DND-41 (cell line): ENCODE measurements around the gene ZNF320.
"Not testable (repeated sequence)": the region's sequence is repeated elsewhere in the genome, so short reads cannot be mapped to it uniquely, and the experiment has no call there.

Source experiments
- ATAC-seq: fragments of 200-7000 bp; cut with Tn5 transposase; 3 replicates; pipeline ENCODE4 v1.9.1; 2021; ENCODE audit warnings: low read depth; ENCODE audit not compliant: insufficient read depth
- DNase-seq: peaks from one replicate; pipeline ENCODE4 v3.0.0-alpha.2; 2020
- H2AFZ ChIP-seq: 2 replicates; pipeline ENCODE4 v1.6.0; 2012; ENCODE audit warnings: low read depth, low read length
- H3K27ac ChIP-seq: 2 replicates; pipeline ENCODE4 v1.5.1; 2012; ENCODE audit warnings: low read length, inconsistent platforms
- H3K27me3 ChIP-seq: fragments of 200-600 bp; sonication (generic); 2 replicates; pipeline ENCODE4 v1.6.0; 2012; ENCODE audit warnings: low read length, mild to moderate bottlenecking, inconsistent platforms; ENCODE audit not compliant: insufficient read depth, poor library complexity
- H3K36me3 ChIP-seq: 2 replicates; pipeline ENCODE4 v1.5.1; 2012; ENCODE audit warnings: low read length, inconsistent platforms; ENCODE audit not compliant: insufficient read depth
- H3K4me1 ChIP-seq: 2 replicates; pipeline ENCODE4 v1.5.1; 2012; ENCODE audit warnings: mild to moderate bottlenecking, low read length; ENCODE audit not compliant: insufficient read depth
- H3K4me2 ChIP-seq: 2 replicates; pipeline ENCODE4 v1.6.0; 2012; ENCODE audit warnings: mild to moderate bottlenecking, moderate library complexity, low read length, inconsistent platforms; ENCODE audit not compliant: insufficient read depth
- H3K4me3 ChIP-seq, 2 experiments: fragments of 200-600 bp in 1 of 2; shearing (Covaris generic) in 1 of 2; 2 replicates each; pipeline ENCODE4 v1.5.1; 2012 to 2016; ENCODE audit warnings: inconsistent platforms in 2 of 2, low read length in 2 of 2, mild to moderate bottlenecking in 2 of 2, low read depth in 1 of 2, moderate library complexity in 1 of 2
- H3K79me2 ChIP-seq: 2 replicates; pipeline ENCODE4 v1.6.0; 2012; ENCODE audit warnings: low read length, inconsistent platforms; ENCODE audit not compliant: insufficient read depth
- H3K9ac ChIP-seq: 2 replicates; pipeline ENCODE4 v1.6.0; 2012; ENCODE audit warnings: low read depth, mild to moderate bottlenecking, inconsistent platforms, low read length, moderate library complexity
- H3K9me3 ChIP-seq: 2 replicates; pipeline ENCODE4 v1.5.1; 2012; ENCODE audit warnings: low read length, moderate library complexity, mild to moderate bottlenecking, inconsistent platforms; ENCODE audit not compliant: insufficient read depth, severe bottlenecking
- H4K20me1 ChIP-seq: 2 replicates; pipeline ENCODE4 v1.6.0; 2012; ENCODE audit warnings: low read length; ENCODE audit not compliant: insufficient read depth
- CTCF ChIP-seq: IDR thresholded peaks from 2 replicates; pipeline ENCODE4 v1.5.1; 2012; ENCODE audit warnings: borderline replicate concordance, low read length, moderate library complexity, mild to moderate bottlenecking; ENCODE audit not compliant: poor library complexity, severe bottlenecking; ENCODE audit errors: extremely low read depth
- EZH2 ChIP-seq: IDR thresholded peaks from 3 replicates; pipeline ENCODE4 v1.6.1; 2012; ENCODE audit warnings: borderline replicate concordance, low read depth, mild to moderate bottlenecking, moderate library complexity, low read length, inconsistent platforms; ENCODE audit not compliant: severe bottlenecking

ZNF320 gene

GRCh38 chr19:52897138-52897935, at the start of gene ZNF320:
ZNF320 (minus strand) TSS chr19:52897635; CDS start chr19:52890255, 7,380 bp downstream.
- peaks cover 17% of the 10 kb centered on the region for H3K36me3 ChIP-seq
- no peaks in the 10 kb centered on the region for H3K9me3 ChIP-seq
- H3K79me2 ChIP-seq = peaks cover 46% of the 10 kb centered on the region
- peak within 1 kb of the TSS; percentile 93 for H3K27ac ChIP-seq
- H3K9ac ChIP-seq = peak within 1 kb of the TSS; percentile 77
- H3K27me3 ChIP-seq = no peaks in the 10 kb centered on the region
- ATAC-seq = peak; percentile 99
- H4K20me1 ChIP-seq = peaks cover 6% of the 10 kb centered on the region; the same call in 1 of the 2 replicates
- H3K4me1 ChIP-seq = peaks cover 29% of the 10 kb centered on the region
- peak; percentile 98 for DNase-seq
- H2AFZ ChIP-seq = peak within 1 kb of the TSS; percentile 94
- H3K4me3 ChIP-seq = peak within 1 kb of the TSS; percentile 70 to 75
- TF ChIP-seq EZH2 (no peak), CTCF (no peak)
- peak within 1 kb of the TSS; percentile 86 for H3K4me2 ChIP-seq

GRCh38 chr19:52946322-52947310, 49.2 kb upstream of the ZNF320 start:
- Histone ChIP-seq H3K4me2 (no peak overlapping the region), H3K27me3 (no peaks in the 10 kb centered on the region), H2AFZ (no peak overlapping the region), H3K36me3 (peaks cover 24% of the 10 kb centered on the region), H3K27ac (no peak overlapping the region), H4K20me1 (no peaks in the 10 kb centered on the region), H3K4me1 (peaks cover 14% of the 10 kb centered on the region), H3K9me3 (no peaks in the 10 kb centered on the region), H3K79me2 (peaks cover 7% of the 10 kb centered on the region), H3K9ac (no peak overlapping the region), H3K4me3 (no peak overlapping the region)
- ATAC-seq (no peak), DNase-seq (no peak)
- TF ChIP-seq EZH2 (no peak), CTCF (no peak)

GRCh38 chr19:52945652-52946321, 48.4 kb upstream of the ZNF320 start:
- no peak overlapping the region for H3K4me3 ChIP-seq
- H3K4me2 ChIP-seq = no peak overlapping the region
- H3K79me2 ChIP-seq = peaks cover 11% of the 10 kb centered on the region
- TF ChIP-seq CTCF (no peak), EZH2 (no peak)
- no peak overlapping the region for H3K27ac ChIP-seq
- ATAC-seq (no peak), DNase-seq (no peak)
- H3K4me1 ChIP-seq = peaks cover 23% of the 10 kb centered on the region
- peaks cover 15% of the 10 kb centered on the region for H3K36me3 ChIP-seq
- H2AFZ ChIP-seq = no peak overlapping the region
- H3K27me3 ChIP-seq = no peaks in the 10 kb centered on the region
- H4K20me1 ChIP-seq = no peaks in the 10 kb centered on the region
- H3K9me3 ChIP-seq = no peaks in the 10 kb centered on the region
- no peak overlapping the region for H3K9ac ChIP-seq

GRCh38 chr19:52944703-52945493, 47.5 kb upstream of the ZNF320 start:
- not testable (repeated sequence) for H4K20me1 ChIP-seq, H3K9me3 ChIP-seq, H2AFZ ChIP-seq, DNase-seq, H3K9ac ChIP-seq, ATAC-seq, H3K4me3 ChIP-seq, H3K27me3 ChIP-seq, H3K27ac ChIP-seq, H3K36me3 ChIP-seq, H3K4me2 ChIP-seq
- Histone ChIP-seq H3K4me1 (peaks cover 28% of the 10 kb centered on the region), H3K79me2 (peaks cover 20% of the 10 kb centered on the region)
